SHP77 treated with DMSO at 0.1 percent for 48 hours (cell line): Measurements from ENCODE around the gene ABCC5.
A peak's percentile ranks its signal among the peaks of the same experiment; 100 is the strongest.

Experiments used
- DNase-seq: peaks from one replicate; lab custom pipeline; 2025; lab: John Stamatoyannopoulos, UW

Gene ABCC5

DNA sequence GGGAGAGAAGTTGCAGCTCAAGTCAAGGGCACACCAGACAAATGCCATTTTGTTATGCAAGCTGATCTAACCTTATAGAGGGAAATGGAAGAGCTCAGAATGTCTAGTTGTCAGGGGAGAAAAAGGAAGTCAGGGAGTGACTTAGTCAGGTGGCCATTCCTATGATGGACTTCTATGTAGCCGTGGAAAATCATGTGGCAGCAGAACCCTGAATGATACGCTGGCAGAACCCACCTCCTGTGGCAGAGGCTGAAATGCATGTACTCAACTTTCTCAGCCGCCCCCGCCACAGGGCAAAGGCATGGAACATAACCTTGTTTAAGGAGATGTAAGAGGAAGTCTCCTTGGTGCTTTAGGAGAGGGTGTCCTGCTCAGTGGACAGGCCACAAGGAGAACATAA lies 95.3 kb downstream of the ABCC5 start:
- DNase-seq, result no peak

DNA sequence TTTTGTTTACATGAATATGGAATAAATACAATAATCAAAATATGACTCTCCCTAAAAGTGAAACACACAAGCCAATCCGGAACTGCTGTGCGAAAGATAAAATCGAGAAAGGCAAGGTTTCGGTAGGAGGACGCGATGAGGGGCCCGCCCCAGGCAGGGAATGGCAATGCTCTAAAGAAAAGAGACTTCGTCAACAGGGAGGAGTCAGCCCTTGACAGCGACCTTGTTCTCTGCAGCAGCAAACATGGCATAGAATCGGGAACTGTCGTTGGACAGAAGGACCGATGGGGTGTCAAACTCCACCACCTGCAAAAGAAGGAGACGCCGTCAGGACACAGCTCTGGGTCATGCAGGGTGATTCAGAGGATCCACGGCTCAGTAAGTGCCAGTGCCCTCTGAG lies 96.6 kb downstream of the ABCC5 start:
- no peak for DNase-seq

DNA sequence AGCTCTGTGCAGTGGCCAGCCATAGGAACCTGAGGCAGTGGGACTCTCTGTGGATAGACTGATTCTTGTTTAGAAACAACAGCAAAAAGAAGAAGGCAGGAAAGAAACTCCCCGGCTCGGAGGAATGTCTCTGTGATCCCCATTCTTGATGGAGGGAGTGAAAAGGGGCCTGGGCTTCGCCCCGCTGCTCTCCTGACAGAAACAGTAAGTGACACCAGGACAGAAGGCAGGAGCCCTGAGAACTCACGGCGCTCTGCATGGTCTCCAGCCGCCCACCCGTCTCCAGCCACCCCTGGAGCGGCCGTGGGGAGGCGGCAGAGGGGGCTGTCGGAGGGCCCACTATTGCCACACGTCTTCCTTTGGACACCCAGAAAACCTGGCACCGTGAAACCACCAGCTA lies 97.3 kb downstream of the ABCC5 start:
- no peak for DNase-seq

GRCh38 chr3:183918178-183918577 lies 99.5 kb downstream of the ABCC5 start:
- DNase-seq, result no peak

DNA sequence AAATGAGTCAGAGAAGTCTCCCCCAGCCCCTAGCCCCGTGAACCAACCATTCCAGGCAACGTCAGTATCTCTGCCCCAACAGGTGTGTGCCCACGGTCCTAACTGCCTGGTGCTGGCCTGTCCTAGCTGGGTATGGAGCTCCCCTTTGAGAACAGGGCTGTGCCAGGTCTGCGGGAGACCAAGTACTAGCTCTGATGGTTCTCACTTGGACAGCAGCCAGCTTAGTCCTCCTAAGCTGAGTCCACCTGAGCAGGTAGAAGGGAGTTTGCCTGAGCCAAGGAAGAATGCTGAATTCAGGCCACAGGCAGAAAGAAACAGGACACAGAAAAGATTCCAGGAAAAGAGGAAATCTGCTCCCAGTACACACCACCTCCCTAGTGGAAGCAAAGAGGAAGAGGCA lies 99.9 kb downstream of the ABCC5 start:
- no peak for DNase-seq

GRCh38 chr3:183914856-183915255 lies 102.8 kb downstream of the ABCC5 start:
- no peak for DNase-seq

DNA sequence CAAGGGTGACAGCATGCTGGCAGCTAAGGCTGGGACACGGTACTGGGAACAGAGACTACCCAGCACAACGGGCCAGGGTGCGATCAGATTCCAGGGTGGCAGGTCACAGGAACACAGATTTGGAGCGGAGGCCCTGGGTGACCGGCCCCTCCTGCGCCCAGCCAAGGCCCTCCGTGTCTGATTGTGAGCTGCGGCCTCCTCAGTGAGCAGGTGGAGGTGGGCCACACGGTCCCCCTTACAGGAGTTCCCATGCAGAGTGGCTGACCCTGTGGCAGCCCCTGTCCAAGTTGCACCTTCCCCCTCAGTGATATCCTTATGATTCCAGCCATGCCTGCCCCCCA lies 104.1 kb downstream of the ABCC5 start:
- no peak for DNase-seq

- DNase-seq, result no peak
Observed at GRCh38 chr3:183912895-183913579, 104.6 kb downstream of the ABCC5 start.

GRCh38 chr3:183911763-183912506 lies 105.7 kb downstream of the ABCC5 start:
- no peak for DNase-seq

DNA sequence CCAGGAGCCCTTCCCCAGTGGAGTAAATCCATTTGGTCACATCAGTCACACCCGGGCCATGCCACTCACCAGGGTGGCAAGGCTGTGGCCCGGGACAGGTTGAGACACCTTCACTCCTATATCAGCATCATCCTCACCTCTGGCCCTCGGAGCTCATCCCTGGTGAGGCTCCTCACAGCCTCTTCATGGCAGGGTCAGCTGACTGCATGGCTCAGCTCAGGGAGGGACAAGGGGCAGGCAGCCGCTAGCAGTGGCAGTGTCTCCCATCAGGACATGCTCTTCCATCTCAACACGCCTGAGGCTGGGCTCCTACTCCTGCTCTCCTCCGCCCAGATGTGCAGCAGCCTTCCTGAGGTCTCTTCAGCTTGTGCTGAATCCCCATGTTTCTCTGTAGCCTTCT lies 106.6 kb downstream of the ABCC5 start:
- DNase-seq, result no peak

GRCh38 chr3:183909030-183909600 lies 108.6 kb downstream of the ABCC5 start:
- DNase-seq, result no peak

DNA sequence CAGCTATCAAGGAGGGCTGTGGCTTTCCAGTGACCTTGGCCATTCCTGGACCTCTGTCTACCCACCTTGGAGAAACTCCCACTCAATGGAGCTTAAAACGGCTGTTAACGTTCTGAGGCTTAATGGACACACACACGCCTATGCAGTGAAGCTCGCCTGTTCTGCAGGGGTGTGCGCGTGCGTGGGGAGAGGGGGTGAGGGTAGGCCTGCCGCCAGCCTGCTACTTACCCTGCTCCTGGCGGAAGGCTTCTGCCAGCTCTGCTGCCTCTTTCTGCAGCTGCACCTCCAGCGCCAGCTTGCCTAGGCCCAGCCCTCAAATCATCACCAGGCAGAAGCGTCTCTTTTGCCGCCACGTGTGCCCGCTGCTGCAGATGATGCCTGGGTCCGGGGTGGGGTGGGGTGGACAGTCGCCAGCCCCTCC lies 109.8 kb downstream of the ABCC5 start:
- DNase-seq, result peak; percentile 42

- DNase-seq, result no peak
Observed at GRCh38 chr3:183907176-183907575, 110.5 kb downstream of the ABCC5 start.

DNA sequence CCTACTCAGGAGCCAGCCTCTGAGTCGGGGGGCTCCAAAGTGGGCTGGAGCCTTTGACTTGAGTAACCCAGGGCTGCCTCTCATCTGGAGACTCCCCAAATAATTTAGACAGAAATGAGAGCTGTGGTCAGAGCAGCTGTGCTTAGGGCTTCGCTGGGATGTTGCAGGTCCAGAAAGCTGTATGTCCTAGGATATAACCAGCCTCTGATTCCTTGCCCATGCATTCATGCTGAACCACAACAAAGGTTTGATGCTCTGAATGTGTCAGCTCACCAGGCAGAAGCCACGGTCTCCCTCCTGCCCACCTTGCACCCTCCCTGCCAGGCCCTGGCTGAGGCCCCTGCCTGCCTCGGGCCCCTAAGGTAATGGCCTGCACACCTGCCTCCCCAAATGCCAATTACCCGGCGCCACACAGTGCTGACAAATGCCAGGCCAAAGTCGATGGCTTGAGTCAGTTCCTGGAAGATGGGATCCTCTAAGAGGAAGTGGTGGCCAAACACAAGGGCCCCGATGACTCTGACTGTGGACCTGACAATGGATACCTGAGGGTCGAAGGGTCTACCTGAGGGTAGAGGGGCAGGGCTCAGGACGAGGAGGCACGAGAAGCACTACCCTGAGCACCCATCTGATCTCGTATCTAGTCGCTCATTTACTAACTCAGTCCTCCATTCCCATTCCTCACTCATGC lies 111.3 kb downstream of the ABCC5 start:
- DNase-seq, result no peak

- no peak for DNase-seq
Observed at GRCh38 chr3:183904833-183905780, 112.6 kb downstream of the ABCC5 start.

- peak; percentile 12 for DNase-seq
Observed at GRCh38 chr3:183898028-183898431, 119.7 kb downstream of the ABCC5 start.

DNA sequence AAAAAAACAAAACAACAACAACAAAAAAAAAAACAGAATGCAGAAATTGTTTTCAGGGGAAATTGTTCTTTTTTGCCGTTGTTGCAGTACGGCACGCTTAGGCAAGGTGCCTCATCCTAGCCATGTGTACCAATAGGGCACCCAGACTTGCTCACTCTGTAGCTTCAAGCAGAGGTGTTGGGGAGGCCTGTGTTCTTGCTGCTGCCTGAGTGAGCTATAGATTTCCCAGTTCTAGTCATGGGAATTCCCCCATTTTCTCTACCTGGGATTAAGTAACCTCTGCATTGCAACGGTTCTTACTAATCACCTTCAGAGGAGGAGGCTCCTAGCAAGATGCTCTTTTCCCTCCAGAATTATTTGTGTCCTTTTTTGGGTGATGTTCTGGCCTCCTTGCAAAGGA lies 120.1 kb downstream of the ABCC5 start:
- no peak for DNase-seq

DNA sequence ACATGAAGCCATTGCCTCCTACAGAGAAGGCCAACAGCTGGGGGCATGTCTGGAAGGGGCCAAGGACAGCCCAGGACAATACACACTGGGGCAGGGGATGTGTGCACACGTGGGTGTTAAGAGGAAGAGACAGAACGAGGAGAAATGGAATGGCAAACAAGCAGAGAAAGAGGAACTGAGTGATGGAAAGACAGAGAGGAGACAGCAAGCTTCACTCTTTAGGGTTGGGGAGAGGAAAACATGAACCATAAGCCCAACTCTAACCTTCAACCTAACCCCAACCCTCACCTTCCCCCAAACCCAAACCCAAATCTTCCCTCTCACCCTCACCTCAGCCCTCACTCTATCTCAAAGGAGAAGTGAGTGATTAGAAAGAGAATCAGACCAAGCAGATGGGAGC lies 121.1 kb downstream of the ABCC5 start:
- DNase-seq, result no peak

- DNase-seq, result no peak
Observed at GRCh38 chr3:183896184-183896583, 121.5 kb downstream of the ABCC5 start.

GRCh38 chr3:183895774-183896173 lies 121.9 kb downstream of the ABCC5 start:
- DNase-seq, result no peak

- DNase-seq, result peak; percentile 20
Observed at GRCh38 chr3:183895296-183895695, 122.4 kb downstream of the ABCC5 start.
